ENCODE data around the gene ACAD11. TPM values are rescaled to one million over a fixed set of nuclear protein-coding genes. Genes with fewer than 3 reads are reported as not detected.

ACAD11 gene
- total and polyA plus RNA-seq, 9 of the 15 experiments (the other 6 are each of a cell fraction or from before 2014, with no cell fraction given) = 1.3 to 8.4 (median 4.0) TPM

DNA sequence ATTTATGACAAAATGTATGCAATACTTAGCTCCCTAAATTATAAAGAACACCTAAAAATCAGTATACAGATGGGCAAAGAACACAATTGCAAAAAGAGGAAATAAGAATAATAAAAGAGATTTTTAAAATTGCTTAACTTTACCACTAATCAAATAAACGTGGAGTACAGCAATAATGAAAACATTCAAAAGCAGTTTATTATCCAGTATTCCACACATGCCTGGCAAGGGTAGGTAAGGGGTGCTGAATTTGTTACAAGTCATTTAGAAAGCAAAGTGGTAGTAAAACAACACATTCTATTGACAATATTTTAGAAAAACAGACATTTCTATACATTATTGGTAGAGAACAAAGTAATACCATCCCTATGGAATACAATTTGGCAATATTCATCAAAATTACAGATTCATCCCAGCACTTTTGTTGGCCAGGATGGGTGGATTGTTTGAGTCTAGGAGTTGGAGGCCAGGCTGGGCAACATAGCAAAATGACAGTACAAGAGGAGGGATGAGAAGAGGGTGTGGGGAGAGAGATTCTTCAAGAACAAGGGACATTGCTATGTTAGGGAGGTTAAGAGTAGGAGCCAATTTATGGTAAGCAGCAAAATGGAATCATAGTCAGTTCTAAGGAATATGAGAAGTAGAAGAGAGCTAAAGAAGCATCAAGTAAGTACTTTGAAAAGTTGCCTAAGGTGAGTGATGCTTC, 66.2 kb downstream of the ACAD11 start:
- WGBS (ENCODE audit: insufficient coverage, low coverage, missing lambda C conversion rate) = 9% methylated on average over 1 of the region's 1 CpG
- Histone ChIP-seq H3K9ac (ENCODE audit: insufficient read depth in 1 of 2, low read depth in 2 of 2, low read length in 2 of 2) (no peak overlapping the region), H3K9me3 (replicated peaks; ENCODE audit: control insufficient read depth, insufficient read depth, low read depth, low read length) (no peaks in the 10 kb centered on the region), H3K4me3 (no peak overlapping the region), H3K4me2 (ENCODE audit: insufficient read depth, low read length) (no peak overlapping the region), H3K27ac (ENCODE audit: extremely low read depth, low read depth, low read length) (no peak overlapping the region), H4K20me1 (replicated peaks; ENCODE audit: control insufficient read depth, insufficient read depth, low read length) (no peaks in the 10 kb centered on the region), H3K36me3 (ENCODE audit: control insufficient read depth, insufficient read depth, low read length) (no peaks in the 10 kb centered on the region), H3K79me2 (ENCODE audit: control insufficient read depth, insufficient read depth, low read length) (no peaks in the 10 kb centered on the region), H3K4me1 (replicated peaks in 1 of 2; ENCODE audit: control insufficient read depth in 2 of 2, insufficient read depth in 2 of 2, low read length in 2 of 2) (no peaks in the 10 kb centered on the region), H3K9me1 (ENCODE audit: control insufficient read depth, insufficient read depth, low read length) (no peaks in the 10 kb centered on the region), H3K27me3 (ENCODE audit: control insufficient read depth in 2 of 2, insufficient read depth in 2 of 2, low read length in 2 of 2) (no peaks in the 10 kb centered on the region), H2AFZ (ENCODE audit: low read depth, low read length) (no peak overlapping the region)
- DNase-seq (ENCODE audit: extremely low read depth in 1 of 4, low spot score in 3 of 4) (no peak), FAIRE-seq (no peak), ATAC-seq (no peak)
- in situ Hi-C loops (cut with MboI) = no loop called here
- CTCF ChIA-PET (ENCODE audit: low intra/inter-chr PET ratio) = no interaction called here
- no peak for TF ChIP-seq ZNF695 (CRISPR knock-in tag; IDR thresholded peaks at IDR 0.05)
- no TSS peak for BruUV-seq (replicated peaks)
- POLR2A ChIA-PET = no interaction called here
- intact Hi-C loops (cut with micrococcal nuclease) = no loop called here

DNA sequence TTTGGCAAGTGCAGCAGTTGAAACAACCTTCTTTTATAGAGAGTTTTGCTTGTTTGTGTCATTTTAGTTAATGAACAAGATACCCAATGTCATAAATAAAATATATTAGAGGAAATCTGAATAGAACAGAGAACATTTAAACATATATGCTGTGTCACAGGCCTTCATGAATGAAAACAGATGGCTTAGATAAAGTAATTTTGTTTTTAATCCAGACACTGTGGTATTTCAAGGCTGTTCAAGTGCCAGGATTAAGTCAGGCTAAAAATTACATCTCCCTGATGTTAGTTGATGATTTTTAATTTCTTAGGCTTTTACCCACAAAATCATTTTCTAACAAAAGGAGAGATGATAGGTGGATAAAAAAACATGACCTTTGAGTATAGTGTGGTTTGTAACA, 67.4 kb downstream of the ACAD11 start:
- intact Hi-C loops (cut with micrococcal nuclease) = no loop called here
- H4K20me1 ChIP-seq (replicated peaks; ENCODE audit: control insufficient read depth, insufficient read depth, low read length) = no peaks in the 10 kb centered on the region
- no peaks in the 10 kb centered on the region for H3K27me3 ChIP-seq (ENCODE audit: control insufficient read depth in 2 of 2, insufficient read depth in 2 of 2, low read length in 2 of 2)
- H3K27ac ChIP-seq (ENCODE audit: extremely low read depth, low read depth, low read length) = no peak overlapping the region
- H2AFZ ChIP-seq (ENCODE audit: low read depth, low read length) = no peak overlapping the region
- CTCF ChIA-PET (ENCODE audit: low intra/inter-chr PET ratio) = no interaction called here
- ATAC-seq (no peak), FAIRE-seq (no peak), DNase-seq (ENCODE audit: extremely low read depth in 1 of 4, low spot score in 3 of 4) (no peak)
- POLR2A ChIA-PET = no interaction called here
- H3K4me1 ChIP-seq (replicated peaks in 1 of 2; ENCODE audit: control insufficient read depth in 2 of 2, insufficient read depth in 2 of 2, low read length in 2 of 2) = no peaks in the 10 kb centered on the region
- BruUV-seq (replicated peaks) = no TSS peak
- H3K9ac ChIP-seq (ENCODE audit: insufficient read depth in 1 of 2, low read depth in 2 of 2, low read length in 2 of 2) = no peak overlapping the region
- no peaks in the 10 kb centered on the region for H3K9me3 ChIP-seq (replicated peaks; ENCODE audit: control insufficient read depth, insufficient read depth, low read depth, low read length)
- no peaks in the 10 kb centered on the region for H3K79me2 ChIP-seq (ENCODE audit: control insufficient read depth, insufficient read depth, low read length)
- TF ChIP-seq, protein P1, sequence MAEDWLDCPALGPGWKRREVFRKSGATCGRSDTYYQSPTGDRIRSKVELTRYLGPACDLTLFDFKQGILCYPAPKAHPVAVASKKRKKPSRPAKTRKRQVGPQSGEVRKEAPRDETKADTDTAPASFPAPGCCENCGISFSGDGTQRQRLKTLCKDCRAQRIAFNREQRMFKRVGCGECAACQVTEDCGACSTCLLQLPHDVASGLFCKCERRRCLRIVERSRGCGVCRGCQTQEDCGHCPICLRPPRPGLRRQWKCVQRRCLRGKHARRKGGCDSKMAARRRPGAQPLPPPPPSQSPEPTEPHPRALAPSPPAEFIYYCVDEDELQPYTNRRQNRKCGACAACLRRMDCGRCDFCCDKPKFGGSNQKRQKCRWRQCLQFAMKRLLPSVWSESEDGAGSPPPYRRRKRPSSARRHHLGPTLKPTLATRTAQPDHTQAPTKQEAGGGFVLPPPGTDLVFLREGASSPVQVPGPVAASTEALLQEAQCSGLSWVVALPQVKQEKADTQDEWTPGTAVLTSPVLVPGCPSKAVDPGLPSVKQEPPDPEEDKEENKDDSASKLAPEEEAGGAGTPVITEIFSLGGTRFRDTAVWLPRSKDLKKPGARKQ (CRISPR knock-in tag; IDR thresholded peaks at IDR 0.05) = no peak
- no peak for TF ChIP-seq KDM5B (IDR thresholded peaks at IDR 0.05; ENCODE audit: insufficient replicate concordance, low read depth, low read length)
- no peak overlapping the region for H3K4me2 ChIP-seq (ENCODE audit: insufficient read depth, low read length)
- H3K4me3 ChIP-seq = no peak overlapping the region
- in situ Hi-C loops (cut with MboI) = no loop called here
- no peaks in the 10 kb centered on the region for H3K9me1 ChIP-seq (ENCODE audit: control insufficient read depth, insufficient read depth, low read length)
- H3K36me3 ChIP-seq (ENCODE audit: control insufficient read depth, insufficient read depth, low read length) = no peaks in the 10 kb centered on the region
